SIG-M5 treated with dmso at 0.1 percent for 504 hours (cell line): ENCODE results near the gene RAB36.

Experiments
- DNase-seq: peaks from one replicate; lab custom pipeline; 2025; ENCODE audit not compliant: unreplicated experiment; lab: John Stamatoyannopoulos, UW

RAB36 gene, protein sequence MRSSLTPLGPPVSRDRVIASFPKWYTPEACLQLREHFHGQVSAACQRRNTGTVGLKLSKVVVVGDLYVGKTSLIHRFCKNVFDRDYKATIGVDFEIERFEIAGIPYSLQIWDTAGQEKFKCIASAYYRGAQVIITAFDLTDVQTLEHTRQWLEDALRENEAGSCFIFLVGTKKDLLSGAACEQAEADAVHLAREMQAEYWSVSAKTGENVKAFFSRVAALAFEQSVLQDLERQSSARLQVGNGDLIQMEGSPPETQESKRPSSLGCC

DNA sequence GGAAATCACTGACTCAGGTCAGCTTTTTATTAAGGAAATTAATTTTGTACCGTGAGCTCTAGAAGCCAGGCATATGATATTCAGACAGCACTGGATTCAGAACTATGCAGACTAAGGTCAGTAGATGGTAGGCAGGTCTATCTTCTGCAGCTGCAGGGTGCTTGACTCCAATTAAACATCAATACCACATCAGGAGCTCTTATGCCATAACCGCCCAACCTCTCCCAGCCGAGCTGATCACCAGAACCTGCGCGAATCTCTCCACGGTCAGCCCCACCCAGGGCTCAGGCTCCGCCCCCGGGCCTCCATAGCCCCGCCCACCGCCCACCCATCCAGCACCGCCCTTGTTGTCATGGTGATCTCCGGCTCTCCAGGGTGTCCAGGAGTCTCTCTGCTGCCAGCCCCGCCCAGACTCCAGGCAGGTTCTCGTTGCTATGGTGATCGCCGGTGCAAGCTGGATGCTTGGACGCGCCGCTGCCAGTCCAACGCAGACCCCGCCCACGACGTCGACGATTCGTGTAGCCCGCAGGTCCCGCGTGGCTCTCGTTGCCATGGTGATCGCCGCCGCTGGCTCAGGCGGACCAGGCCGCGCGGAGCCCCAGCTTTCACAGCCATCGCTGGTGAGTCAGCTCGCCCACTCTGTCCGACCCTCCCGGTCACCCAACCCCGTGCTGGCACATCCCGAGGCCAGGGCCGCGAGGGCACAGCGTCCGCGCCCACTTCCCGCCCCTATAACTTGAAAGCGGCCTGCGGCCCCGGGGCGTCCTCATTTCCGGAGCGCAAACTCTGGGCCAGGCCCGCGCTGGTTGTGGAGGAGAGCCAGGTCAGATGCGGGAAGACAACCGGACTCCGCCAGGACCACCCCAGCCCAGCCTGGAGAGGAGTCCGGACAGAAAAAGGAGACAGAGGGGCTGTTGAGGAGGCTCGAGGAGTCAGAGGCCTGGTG lies at the start of gene RAB36:
Gene RAB36 (plus strand): TSS at position 546 of the 946 bp plus-strand sequence. CDS start 1,140 bp downstream, outside the sequence.
- peak; percentile 81 for DNase-seq

DNA sequence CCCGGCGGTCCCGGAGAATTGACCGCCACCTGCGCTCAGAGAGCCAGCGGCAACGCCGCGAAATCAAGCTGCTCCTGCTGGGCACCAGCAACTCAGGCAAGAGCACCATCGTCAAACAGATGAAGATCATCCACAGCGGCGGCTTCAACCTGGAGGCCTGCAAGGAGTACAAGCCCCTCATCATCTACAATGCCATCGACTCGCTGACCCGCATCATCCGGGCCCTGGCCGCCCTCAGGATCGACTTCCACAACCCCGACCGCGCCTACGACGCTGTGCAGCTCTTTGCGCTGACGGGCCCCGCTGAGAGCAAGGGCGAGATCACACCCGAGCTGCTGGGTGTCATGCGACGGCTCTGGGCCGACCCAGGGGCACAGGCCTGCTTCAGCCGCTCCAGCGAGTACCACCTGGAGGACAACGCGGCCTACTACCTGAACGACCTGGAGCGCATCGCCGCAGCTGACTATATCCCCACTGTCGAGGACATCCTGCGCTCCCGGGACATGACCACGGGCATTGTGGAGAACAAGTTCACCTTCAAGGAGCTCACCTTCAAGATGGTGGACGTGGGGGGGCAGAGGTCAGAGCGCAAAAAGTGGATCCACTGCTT lies 49.4 kb upstream of the RAB36 start:
- DNase-seq = no peak

DNA sequence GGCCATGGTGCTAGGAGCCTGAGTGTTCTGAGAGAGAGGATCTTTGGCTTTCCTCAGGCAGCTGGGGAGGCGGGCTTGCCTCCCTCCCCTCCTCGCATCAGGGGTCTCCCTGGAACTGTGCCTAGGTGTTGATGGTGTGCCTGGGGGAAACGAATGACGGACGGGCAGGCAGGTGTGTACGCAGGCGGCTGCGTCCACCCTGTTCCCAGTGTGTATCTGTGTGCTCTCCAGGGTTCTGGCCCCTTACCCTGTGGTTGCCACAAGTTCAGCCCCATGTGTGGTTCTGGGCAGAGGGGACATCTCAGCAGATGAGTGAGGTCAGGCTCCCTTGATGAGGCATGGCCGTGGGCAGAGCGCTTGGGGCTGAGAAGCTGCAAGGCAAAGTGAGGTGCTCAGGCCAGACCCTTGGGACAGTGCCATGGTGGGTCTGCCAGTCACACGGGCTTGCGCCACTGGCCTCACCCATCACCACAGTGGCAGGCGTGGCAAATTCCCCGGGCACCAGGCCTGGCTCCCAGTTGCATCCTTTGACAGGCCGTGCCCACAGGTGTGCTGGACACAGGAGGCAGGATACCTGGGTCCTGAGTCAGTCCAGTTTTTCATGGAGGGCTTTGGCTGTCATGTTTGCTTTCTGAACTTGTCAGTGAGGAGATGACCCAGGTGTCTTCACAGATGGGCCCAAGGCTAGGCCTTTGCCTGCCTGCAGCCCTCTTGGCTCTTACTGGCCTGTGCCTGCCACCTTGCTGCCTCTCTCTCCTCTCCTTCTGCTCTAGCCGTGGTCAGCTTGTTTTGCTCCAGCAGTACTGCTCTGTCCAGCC lies 47.7 kb upstream of the RAB36 start:
- DNase-seq = no peak

DNA sequence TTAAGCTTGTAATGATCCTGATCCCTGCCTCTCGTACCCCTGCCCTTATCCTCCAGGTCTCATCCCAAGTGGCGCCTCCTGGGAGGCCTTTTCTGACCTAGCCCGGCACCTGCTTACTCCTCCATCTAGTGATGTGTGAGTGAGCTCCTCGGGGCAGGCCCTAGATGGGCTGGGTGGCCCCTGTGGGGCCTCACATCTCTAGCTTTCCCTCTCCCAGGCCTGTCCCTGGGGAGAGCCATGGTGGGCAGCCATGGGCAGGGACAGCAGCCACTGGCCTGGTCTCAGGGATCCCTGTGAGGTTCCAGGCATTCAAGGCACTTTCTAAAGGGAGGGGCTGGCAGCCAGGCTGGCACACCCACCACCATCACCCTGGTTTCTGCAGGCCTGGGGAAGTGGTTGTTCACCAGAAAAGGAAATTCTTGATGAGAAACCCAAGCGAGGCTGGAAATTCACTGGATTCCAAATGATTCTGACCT lies 47.0 kb upstream of the RAB36 start:
- DNase-seq = no peak

DNA sequence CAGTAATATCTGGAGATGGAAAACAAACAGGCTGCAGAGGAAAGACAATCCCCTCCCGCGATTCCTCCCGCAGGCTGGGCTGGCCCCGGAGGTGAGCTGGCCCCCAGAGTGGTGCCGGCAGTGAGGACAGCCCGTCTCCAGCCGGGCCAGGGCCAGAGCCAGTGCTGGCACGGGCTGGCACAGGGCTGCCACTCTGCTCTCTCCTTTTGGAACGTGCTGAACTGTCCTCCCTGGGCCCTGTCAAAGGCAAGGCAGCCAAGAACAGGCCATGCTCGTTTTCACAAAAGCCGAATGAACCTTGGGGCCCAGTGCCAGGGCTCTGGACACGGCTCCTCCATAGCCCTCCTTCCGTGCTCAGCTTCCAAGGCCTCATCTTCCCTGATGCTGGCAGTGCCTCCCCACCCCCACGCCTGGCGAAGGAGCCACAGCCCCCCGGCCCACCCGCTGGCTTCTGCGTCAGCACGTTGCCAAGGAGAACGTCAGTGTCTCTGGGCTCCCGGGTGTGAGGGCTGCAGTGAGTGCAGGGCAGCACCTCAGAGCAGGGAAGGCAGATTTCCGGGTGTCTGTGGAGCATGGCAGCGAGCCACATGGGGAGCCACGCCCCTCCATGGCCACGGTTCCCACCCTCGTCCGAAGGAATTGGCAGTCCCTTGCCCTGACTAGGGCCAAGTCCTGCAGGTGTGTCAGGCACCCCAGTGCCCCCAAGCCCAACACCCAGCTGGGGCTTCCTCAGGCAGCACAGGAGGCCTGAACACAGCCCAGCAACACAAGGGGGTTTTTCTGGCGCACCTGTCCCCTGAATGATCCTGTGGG lies 46.4 kb upstream of the RAB36 start:
- no peak for DNase-seq

DNA sequence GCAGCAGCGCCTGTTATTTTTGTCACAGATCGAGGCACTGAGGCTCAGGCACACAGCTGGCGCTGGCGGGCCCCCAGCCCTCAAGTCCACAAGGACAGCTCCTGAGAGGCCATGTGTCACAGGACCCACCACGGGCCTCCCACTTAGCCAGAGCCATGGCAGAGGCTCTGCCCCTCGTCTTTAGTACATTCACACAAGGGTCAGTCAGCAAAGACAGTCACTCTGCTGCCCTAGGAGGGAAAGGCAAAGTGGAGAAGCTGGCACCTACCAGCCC lies 45.8 kb upstream of the RAB36 start:
- no peak for DNase-seq

DNA sequence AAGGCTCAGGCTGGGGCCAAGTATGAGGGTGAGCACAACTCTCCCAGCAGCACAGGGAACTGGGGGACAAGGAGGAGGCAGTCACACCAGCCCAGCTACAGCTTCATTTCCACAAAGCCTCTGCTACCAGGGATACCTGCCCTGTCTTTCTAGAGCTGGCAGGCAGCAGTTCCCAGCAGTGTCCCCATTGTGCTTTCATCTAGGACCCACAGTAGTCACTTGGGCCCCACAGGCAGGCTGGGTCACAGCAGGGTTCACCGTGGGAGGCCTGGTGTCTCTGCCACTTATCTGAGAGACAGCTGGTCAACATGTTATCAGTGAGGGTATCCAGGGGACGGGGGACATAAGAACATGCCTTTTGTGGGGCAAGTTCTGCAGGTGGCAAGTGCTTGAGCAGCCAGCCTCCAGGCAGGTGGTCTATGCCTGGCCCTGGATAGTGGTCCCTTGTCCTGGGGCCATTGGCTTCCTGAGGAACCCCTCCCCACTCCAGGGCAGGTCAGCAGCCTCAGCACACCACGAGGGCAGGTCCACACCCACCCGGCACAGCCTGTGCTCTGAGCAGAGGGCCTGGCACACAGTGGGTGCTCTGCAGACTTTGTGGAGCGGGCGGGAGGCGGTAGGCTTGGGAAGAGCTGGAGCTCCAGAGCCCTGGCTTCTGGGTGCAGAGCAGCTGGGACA lies 45.0 kb upstream of the RAB36 start:
- no peak for DNase-seq

DNA sequence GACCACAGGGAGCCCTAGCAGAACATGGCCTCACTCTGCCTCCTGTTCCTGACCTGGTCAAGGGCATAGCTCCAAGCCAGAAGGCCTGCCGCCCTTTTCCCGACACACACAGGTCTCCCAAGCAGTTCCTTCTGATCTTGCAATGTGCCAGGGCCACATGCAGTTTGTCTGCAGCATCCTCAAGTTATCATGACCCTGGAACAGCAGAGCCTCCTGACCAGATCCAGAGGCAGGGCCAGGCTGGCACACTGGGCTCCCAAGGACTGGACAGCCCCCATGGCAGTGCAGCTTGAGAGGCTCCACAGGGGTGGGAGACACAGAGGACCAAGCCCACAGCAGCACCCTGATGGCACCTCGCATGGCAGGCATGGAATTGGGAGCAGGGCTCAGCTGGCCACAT lies 43.8 kb upstream of the RAB36 start:
- no peak for DNase-seq

DNA sequence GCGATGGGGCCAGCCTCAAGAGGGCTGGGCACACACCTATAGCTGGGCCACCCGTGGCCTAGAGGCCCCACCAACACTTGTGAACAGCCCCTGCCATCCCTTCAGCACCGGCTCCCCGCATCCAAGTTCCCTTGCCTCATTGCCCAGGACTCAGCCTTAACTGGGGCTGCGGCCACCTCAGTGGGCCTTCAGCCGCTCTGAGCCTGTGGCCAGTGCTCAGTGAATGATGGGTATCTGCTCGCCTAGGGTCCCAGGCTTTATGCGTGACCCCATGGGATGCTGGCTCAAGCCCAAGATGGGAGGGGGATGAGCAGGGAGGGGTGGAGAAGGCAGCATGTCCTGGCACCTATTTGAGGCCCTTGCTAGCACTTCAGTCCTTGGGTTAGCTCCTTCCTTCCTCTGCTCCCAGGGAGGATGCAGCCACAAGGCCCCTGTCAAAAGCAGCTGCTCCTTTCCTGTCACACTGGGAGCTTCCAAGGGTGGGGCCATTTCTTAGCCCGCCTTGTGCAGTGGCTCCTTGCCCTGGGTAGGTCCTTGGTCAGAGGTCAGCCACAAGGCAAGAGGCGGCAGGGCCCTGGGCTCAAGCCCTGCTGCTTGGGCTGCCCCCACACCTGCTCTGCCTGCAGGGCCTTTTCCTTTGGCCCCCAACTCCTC lies 43.1 kb upstream of the RAB36 start:
- no peak for DNase-seq

DNA sequence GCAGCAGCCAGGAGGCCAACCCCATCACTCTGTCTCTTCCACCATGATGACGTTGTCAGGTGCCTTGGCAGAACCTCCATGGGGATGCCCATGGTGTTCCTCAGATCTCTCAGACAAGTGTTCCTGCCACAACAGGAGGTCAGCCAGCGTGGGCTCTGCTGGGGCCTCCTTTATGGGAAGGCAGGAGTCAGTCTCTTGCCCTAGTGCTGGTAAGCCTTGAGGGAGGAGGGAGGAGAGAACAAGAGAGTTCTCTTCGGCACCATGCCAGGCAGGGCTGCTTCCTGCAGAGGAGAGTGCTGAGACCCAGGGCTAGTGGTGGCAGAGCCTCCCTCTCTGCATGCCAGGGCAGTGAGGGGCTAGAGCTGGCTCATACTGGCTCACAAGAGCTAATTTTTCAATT lies 42.5 kb upstream of the RAB36 start:
- no peak for DNase-seq

DNA sequence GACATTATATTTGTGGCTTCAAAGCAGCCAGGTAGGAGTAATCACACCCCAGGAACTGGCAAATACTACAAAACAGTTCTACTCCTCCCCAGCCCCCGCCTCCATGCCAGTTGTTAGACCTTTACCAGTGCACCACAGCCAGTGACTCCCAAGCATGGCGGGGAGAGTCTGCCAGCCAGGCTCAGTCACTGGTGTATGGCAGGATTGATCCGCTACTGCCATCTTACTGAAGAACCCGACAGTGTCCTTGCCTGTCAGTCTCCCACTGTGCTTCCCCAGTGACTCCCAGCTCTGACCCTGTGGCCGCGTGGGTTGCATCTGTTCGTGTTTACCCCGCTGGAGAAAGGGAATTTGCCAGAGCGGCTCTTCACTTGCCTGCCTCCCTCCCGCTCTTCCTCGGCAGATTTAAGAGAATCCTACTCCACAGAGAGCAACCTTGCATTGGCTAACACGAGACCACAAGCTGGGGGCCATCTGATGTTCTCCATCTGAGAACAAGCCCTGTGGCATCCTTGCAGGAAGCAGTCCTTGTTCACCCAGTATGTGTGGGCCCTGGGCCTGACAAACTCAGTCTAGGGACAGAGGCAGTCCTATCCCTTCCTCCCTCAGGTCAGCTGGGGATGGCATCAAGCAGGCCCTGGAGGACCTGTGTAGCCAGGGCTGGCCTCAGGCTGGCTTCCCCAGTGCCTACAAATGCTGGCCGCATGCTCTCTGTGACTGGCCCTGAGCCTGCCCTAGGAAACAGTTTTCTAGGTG lies 41.9 kb upstream of the RAB36 start:
- DNase-seq = no peak

DNA sequence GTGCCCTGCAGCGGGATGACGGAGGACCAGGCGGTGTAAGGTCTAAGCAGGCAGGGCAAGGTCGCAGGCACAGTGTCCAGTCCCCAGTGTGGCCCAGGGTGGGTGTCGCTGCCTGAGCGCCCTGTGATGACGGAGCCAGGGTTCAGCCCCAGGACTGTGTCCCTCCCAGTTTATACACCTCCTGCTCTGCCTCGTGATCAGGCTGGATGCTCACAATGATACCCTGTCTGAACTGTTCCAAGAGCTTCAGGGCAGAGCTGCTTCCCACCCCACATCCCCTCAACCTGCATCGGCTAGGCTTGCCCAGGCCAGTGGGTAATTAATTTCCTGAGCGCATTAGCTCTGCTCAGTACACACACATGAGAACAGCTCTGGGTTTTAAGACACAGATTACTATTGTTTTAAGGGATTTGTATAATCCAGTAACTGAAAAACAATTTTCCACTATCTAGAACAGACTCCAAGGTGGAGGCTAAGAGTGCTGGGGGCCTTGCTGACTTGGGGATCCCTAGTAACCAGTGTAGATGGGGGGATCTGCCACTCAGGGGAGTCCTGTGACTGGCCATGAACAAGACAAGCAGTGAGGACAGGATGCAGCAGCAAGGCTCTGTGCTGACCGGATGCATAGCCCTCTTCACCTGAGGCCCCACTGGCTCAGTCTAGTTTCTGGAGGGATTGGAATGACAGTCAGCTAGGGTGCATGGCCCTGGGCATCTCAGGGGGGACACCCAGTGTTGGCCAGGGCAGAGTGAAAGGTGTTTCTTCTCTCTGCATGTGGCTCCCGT lies 40.9 kb upstream of the RAB36 start:
- no peak for DNase-seq

DNA sequence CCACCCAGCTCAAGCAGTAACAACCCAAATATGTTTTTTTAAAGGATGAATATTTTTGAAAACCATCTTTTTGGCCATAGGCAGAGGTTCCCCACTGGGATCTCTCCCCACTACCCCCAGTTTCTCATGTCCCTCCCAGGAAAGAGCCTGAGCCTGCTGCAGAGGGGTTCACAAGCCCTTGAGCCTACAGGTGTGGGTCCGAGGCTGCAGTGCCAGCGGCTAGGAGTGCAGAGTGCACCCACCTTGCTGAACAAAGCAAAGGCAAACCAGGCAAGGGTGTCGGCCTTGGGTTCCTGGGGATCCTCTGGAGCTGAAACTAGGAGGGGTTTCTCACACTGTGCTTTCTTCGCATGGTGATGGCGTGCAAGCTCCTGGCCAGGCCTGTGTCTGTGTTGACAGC lies 40.0 kb upstream of the RAB36 start:
- no peak for DNase-seq

DNA sequence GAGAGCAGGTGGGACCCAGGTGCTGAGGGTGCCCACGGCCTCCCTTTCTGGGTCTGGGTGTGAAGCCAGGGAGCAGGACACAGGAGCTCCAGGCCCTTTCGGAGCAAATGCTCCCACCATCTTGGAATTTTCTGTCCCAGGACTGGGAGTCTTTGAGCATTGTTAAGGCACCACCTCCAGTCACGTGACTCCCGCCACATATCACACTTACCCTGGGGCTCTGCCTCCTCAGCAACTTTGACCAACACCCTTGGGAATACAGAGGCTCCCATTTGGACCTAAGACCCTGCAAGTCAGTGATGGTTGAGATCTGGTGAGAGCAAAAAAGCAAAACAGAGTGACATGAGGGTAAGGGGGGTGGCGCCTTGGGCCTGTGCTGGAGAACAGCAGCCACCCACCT lies 39.4 kb upstream of the RAB36 start:
- DNase-seq = no peak

DNA sequence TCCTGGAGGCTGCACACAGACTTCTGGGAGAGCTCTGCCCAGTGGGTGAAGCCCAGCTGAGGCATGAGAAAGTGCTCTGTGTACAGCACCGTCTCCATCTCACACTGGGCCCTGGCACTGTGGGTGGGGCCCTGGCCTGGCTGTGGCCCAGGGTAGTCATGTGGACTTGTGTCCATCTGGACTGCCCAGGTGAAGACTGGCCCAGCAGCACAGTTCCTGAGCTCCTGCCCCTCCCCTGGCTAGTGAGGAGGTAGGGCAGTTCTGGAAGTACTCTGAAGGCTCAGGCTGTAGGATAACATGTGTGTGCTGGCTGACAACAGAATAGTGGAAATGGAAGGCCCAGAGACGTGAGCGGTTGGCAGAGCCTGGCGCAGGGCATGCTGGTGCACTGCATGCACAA lies 38.9 kb upstream of the RAB36 start:
- DNase-seq = no peak

DNA sequence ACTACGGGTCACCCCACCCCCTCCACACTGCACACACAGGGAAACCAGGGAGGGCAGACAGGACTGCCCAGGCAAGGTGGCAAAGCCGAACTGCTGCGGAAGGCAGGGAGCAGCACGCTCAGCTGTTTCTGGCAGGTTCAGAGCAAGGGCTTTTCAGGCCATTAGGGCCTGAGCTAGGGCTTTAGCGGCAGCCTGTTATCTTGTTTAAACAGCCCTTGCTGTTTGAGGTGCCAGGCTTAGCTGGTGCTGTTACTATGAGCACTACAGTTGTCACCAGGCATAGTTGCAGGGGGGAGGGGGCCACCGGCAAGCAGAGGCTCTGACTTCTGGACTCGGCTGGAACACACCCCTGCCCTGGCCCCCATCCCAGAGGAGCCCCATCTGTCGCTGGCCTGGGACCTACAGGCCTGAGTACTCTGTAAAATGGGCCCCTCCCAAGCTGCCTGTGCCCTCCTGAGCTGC lies 38.3 kb upstream of the RAB36 start:
- no peak for DNase-seq

DNA sequence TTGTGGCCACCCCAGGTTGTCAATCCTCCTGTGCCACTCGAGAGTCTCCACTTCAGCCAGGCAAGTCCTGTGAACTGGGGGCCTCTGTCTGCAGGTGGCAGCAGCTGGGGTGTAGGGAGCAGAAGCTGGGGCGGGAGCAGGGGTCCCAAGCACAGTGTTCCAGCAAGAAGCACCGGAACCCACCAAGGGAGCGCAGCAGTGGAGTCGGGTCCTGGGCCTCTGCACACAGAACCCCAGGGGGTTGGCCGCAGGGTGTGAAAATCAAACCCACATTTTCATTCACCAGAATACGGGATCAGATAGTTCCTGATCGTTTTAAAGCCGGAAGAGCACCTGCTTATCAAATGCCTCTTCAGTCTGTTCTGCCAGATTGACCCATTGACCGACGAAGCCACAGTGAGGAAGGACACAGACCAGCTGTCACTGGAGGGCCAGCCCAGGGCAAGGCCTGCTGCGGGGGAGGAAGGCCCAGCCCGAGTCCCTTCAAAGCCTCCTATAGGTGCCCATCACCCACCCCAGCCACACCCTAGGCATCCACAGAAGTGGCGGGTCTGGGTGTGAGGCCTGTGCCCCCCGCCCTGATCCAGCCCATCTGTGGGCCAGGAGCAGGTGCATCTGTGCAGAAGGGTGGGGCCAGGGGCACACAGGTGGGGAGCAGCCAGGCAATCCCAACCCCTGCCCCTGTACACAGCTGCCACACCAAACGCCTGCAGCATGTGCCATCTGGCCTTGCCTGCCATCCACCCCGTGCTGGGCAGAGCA lies 37.6 kb upstream of the RAB36 start:
- DNase-seq = no peak
